ENCODE measurements around the gene TRIOBP. TPM values are rescaled to one million over a fixed set of nuclear protein-coding genes. Genes with fewer than 3 reads are reported as not detected.

Gene TRIOBP, protein sequence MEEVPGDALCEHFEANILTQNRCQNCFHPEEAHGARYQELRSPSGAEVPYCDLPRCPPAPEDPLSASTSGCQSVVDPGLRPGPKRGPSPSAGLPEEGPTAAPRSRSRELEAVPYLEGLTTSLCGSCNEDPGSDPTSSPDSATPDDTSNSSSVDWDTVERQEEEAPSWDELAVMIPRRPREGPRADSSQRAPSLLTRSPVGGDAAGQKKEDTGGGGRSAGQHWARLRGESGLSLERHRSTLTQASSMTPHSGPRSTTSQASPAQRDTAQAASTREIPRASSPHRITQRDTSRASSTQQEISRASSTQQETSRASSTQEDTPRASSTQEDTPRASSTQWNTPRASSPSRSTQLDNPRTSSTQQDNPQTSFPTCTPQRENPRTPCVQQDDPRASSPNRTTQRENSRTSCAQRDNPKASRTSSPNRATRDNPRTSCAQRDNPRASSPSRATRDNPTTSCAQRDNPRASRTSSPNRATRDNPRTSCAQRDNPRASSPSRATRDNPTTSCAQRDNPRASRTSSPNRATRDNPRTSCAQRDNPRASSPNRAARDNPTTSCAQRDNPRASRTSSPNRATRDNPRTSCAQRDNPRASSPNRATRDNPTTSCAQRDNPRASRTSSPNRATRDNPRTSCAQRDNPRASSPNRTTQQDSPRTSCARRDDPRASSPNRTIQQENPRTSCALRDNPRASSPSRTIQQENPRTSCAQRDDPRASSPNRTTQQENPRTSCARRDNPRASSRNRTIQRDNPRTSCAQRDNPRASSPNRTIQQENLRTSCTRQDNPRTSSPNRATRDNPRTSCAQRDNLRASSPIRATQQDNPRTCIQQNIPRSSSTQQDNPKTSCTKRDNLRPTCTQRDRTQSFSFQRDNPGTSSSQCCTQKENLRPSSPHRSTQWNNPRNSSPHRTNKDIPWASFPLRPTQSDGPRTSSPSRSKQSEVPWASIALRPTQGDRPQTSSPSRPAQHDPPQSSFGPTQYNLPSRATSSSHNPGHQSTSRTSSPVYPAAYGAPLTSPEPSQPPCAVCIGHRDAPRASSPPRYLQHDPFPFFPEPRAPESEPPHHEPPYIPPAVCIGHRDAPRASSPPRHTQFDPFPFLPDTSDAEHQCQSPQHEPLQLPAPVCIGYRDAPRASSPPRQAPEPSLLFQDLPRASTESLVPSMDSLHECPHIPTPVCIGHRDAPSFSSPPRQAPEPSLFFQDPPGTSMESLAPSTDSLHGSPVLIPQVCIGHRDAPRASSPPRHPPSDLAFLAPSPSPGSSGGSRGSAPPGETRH (N-terminal part only)
- total RNA-seq (2021) (170 and 172 TPM in 2 replicates), Bru-seq, nascent RNA (percentile 78 among the genes with signal in this experiment), BruChase-seq, experiment 1, labeled RNA remaining after a 2-hour chase (percentile 71 among the genes with signal in this experiment), BruChase-seq, experiment 2, labeled RNA remaining after a 6-hour chase (percentile 71 among the genes with signal in this experiment)
- long read RNA-seq, transcript TRIOBP-203 (14 exons, 2,324 nt): major isoform, 239 of 569 reads
- long read RNA-seq, transcript TRIOBP-205 (8 exons, 2,125 nt): minor isoform, 48 of 569 reads
- long read RNA-seq, partial matches to known transcripts: 58 of 569 reads
- long read RNA-seq, other reads (novel, unspliced or antisense): 224 of 569 reads

DNA sequence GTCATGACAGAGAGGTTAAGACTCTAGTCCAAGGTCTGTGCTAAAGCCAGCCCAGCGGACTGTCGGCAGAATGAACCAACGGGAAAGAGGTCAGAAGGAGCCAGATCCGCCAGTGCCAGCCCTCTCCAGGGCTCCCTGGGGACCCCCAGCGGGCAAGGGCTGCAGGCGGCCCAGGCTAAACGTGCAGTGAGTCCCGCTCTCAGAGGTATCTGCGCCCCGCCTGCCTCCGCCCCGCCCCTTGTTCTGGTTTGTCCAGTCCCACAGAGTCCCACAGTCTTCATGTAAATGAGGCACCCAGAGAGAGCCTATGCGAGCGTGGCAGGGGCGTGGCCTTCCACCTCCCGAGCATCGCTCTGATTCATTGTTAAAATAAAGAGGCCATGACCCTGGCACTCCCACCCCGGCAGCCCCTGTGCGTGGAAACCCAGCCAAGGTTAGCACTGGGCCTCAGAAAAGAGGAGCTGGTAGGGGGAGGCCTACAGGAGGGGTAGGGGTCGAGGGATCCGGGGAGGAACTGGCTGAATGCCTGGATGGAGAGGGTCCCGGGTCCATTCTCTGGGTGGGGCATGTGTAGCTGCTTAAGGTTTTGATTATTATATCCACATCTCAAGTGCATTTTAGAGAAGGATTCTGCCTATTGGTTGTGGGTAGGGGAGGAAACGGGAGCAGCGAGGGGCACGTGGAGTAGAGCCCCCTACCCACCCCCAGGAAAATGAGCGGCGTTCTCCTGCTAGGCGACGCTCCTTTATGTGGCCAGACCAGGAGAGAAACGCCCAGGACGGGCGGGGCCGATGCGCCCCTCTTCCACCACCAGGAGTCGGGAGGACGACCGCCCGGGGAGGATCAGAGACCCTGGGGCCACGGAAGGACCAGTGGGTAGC, at the start of gene TRIOBP:
Gene TRIOBP (plus strand): TSS at position 392 of the 881 bp plus-strand sequence. CDS start 4,318 bp downstream, outside the sequence.
- intact Hi-C loops (cut with micrococcal nuclease; ENCODE audit: unreplicated experiment): loop anchor here (2.0 kb wide), 2 partner anchors 16 to 46 kb away; no protein-coding TSS in a partner anchor
- POLR2A ChIA-PET (ENCODE audit: unreplicated experiment): no interaction called here
- 0 out of 2 replicates have a peak within 1 kb of the TSS, but pooled peaks have one; percentile 1 for H3K27ac ChIP-seq

DNA sequence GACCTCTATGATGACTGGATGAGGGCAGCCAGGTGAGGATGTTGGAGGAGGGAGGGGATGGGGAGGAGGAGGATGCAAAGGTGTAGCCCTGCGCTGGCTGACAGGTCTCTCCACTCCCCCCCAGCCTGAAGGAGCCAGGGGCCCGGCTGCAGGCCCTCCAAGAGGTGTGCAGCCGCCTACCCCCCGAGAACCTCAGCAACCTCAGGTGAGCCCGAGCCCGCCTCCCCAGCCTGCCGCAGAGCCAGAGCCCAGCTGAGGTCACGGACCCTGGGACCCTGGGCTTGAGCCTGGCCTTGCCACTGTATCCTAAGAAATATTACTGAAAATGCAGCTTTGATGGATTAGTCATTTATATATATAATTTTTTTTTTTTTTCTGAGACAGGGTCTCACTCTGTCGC, 49.5 kb upstream of the TRIOBP start:
- no peaks in the 10 kb centered on the region for H3K9me2 ChIP-seq (ENCODE audit: insufficient read depth)
- no peak overlapping the region for H2AFZ ChIP-seq
- TF ChIP-seq EZH2 (IDR thresholded peaks at IDR 0.05; ENCODE audit: low read depth): no peak
- TF ChIP-seq, protein P1, sequence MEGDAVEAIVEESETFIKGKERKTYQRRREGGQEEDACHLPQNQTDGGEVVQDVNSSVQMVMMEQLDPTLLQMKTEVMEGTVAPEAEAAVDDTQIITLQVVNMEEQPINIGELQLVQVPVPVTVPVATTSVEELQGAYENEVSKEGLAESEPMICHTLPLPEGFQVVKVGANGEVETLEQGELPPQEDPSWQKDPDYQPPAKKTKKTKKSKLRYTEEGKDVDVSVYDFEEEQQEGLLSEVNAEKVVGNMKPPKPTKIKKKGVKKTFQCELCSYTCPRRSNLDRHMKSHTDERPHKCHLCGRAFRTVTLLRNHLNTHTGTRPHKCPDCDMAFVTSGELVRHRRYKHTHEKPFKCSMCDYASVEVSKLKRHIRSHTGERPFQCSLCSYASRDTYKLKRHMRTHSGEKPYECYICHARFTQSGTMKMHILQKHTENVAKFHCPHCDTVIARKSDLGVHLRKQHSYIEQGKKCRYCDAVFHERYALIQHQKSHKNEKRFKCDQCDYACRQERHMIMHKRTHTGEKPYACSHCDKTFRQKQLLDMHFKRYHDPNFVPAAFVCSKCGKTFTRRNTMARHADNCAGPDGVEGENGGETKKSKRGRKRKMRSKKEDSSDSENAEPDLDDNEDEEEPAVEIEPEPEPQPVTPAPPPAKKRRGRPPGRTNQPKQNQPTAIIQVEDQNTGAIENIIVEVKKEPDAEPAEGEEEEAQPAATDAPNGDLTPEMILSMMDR (conservative IDR thresholded peaks at IDR 0.05): no peak
- intact Hi-C loops (cut with micrococcal nuclease; ENCODE audit: unreplicated experiment): no loop called here
- H3F3A ChIP-seq (ENCODE audit: insufficient read depth, low read depth): peaks cover 17% of the 10 kb centered on the region
- no peaks in the 10 kb centered on the region for H3K27me3 ChIP-seq (ENCODE audit: insufficient read depth, low read depth)
- no peaks in the 10 kb centered on the region for H3K9me3 ChIP-seq (ENCODE audit: insufficient read depth, low read depth)
- H3K4me1 ChIP-seq (replicated peaks; ENCODE audit: insufficient read depth): no peaks in the 10 kb centered on the region
- BruUV-seq (replicated peaks): no TSS peak
- no peak for DNase-seq
- H4K20me1 ChIP-seq (ENCODE audit: insufficient read depth): 0 out of 2 replicates have a peak, but pooled peaks cover 3% of the 10 kb centered on the region
- POLR2A ChIA-PET (ENCODE audit: unreplicated experiment): no interaction called here
- no peak overlapping the region for H3K4me2 ChIP-seq
- CTCF ChIA-PET: no interaction called here
- H3K36me3 ChIP-seq (ENCODE audit: low read depth): 0 out of 2 replicates have a peak, but pooled peaks cover 8% of the 10 kb centered on the region
- no peak overlapping the region for H3K4me3 ChIP-seq
- no peak overlapping the region for H3K27ac ChIP-seq
- no peaks in the 10 kb centered on the region for H3K79me2 ChIP-seq (ENCODE audit: low read depth)

More for the DNA sequence above, at the start of gene TRIOBP:
- no TSS peak for BruUV-seq (replicated peaks)
- CTCF ChIA-PET: interaction anchor here (0.7 kb wide), 1 partner anchor 87 kb away, joined by 4 read pairs; no protein-coding TSS in a partner anchor
- TF ChIP-seq EZH2 (IDR thresholded peaks at IDR 0.05; ENCODE audit: low read depth): no peak
- TF ChIP-seq, protein P1 (conservative IDR thresholded peaks at IDR 0.05): peak; percentile 61; the same call in 1 of the 2 replicates
- H3K4me2 ChIP-seq: peak within 1 kb of the TSS; percentile 71
- no peaks in the 10 kb centered on the region for H3K9me3 ChIP-seq (ENCODE audit: insufficient read depth, low read depth)
- no peaks in the 10 kb centered on the region for H4K20me1 ChIP-seq (ENCODE audit: insufficient read depth)
- H3K9me2 ChIP-seq (ENCODE audit: insufficient read depth): no peaks in the 10 kb centered on the region
- no peaks in the 10 kb centered on the region for H3K79me2 ChIP-seq (ENCODE audit: low read depth)
- H2AFZ ChIP-seq: no peak within 1 kb of the TSS
- peaks cover 9% of the 10 kb centered on the region for H3K36me3 ChIP-seq (ENCODE audit: low read depth)
- peaks cover 17% of the 10 kb centered on the region for H3K4me1 ChIP-seq (replicated peaks; ENCODE audit: insufficient read depth)
- H3K4me3 ChIP-seq: no peak within 1 kb of the TSS; the same call in 1 of the 2 replicates
- peaks cover 33% of the 10 kb centered on the region for H3F3A ChIP-seq (ENCODE audit: insufficient read depth, low read depth)
- peak; percentile 97 to 98 for DNase-seq
- no peaks in the 10 kb centered on the region for H3K27me3 ChIP-seq (ENCODE audit: insufficient read depth, low read depth)

All from PC-9 (cell line).